Activated T-helper 2 cell treated with anti-CD3 and anti-CD28 coated beads, Interferon-gamma antibody, Interleukin-2, Interleukin-4, amounts not matched to agents 10 μg/mL and 5 μg/mL and 100 μg/mL, durations not matched to agents 14 hours and 24 hours and 36 hours (primary cell): ENCODE results near the gene ZNF17. TPM values are rescaled to one million over a fixed set of nuclear protein-coding genes. Genes with fewer than 3 reads are reported as not detected.

Source experiments
- DNase-seq: peaks from one replicate; pipeline ENCODE4 v3.0.0; 2021; ENCODE audit warnings: low spot score
- H3K27ac Mint-ChIP-seq: one replicate; pipeline ENCODE4 v1.8.0; 2021; ENCODE audit warnings: mixed read lengths
- H3K27me3 Mint-ChIP-seq: one replicate; pipeline ENCODE4 v1.8.0; 2021; ENCODE audit warnings: low read depth, mixed read lengths
- H3K36me3 Mint-ChIP-seq: one replicate; pipeline ENCODE4 v1.8.0; 2021; ENCODE audit warnings: low read depth, mixed read lengths
- H3K4me1 Mint-ChIP-seq: one replicate; pipeline ENCODE4 v1.8.0; 2021; ENCODE audit warnings: low read depth, mixed read lengths
- H3K4me3 Mint-ChIP-seq: one replicate; pipeline ENCODE4 v1.8.0; 2021; ENCODE audit warnings: low read depth, mild to moderate bottlenecking, moderate library complexity, mixed read lengths
- H3K9me3 Mint-ChIP-seq: one replicate; pipeline ENCODE4 v1.8.0; 2021; ENCODE audit warnings: mixed read lengths
- intact Hi-C: fragments of 100-400 bp; cut with micrococcal nuclease; formaldehyde crosslinking; loops from one replicate; pipeline ENCODE4 v1.15.1; 2023
- total RNA-seq: library from RNA; stranded (reverse); gene quantifications from 2 replicates; pipeline ENCODE4 v1.2.3, GENCODE V29; 2022

The ZNF17 gene
- total RNA-seq, 1 donor from 2014 or later = 7.7 TPM

DNA sequence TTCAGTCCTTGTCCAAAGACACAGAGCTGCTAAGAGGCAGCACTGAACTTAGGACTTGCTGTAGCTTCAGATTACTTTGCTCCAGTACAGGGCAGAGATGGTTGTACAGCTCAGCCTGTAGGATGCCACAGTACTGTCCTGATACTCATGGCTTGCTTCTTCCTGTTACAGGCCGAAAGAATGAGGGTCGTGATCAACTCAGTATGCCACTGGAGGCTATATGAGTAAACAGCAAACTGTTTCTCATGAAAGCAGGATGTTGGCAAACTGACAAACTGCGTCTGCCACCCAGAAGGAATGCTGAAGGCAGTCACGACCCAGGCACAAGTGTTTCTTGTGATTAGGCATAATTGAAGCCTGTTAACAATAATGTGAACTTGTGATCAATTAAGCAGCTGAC is 27.0 kb downstream of the ZNF17 start:
- no peak overlapping the region for H3K4me3 Mint-ChIP-seq
- no peak overlapping the region for H3K27ac Mint-ChIP-seq
- no peak for DNase-seq
- intact Hi-C loops = no loop called here
- H3K9me3 Mint-ChIP-seq = peaks cover 61% of the 10 kb centered on the region
- H3K4me1 Mint-ChIP-seq = peaks cover 16% of the 10 kb centered on the region
- no peaks in the 10 kb centered on the region for H3K27me3 Mint-ChIP-seq
- H3K36me3 Mint-ChIP-seq = peaks cover 74% of the 10 kb centered on the region

DNA sequence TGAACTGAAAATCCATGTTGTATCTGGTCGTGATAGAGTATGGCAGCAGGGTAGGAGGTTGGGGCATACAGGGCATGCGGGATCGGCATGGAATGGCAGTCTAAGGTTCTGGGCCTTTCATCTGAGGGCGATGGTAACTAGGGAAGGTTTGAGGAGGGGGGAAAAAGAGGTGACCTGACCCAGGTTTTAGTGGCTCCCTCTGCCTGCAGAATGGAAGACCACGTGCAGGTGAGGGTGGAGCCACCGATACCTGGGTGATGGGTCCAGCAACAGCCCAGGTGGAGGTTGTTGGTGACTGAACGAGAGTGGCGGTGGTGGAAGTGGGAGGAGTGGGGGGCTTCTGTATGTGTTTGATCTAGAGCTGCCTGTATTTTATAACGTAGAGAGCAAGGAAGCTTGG is 28.0 kb downstream of the ZNF17 start:
- Mint-ChIP-seq H3K4me3 (no peak overlapping the region), H3K36me3 (peaks cover 82% of the 10 kb centered on the region), H3K27me3 (no peaks in the 10 kb centered on the region), H3K27ac (no peak overlapping the region), H3K4me1 (peaks cover 16% of the 10 kb centered on the region), H3K9me3 (peaks cover 63% of the 10 kb centered on the region)
- intact Hi-C loops = no loop called here
- DNase-seq = no peak

DNA sequence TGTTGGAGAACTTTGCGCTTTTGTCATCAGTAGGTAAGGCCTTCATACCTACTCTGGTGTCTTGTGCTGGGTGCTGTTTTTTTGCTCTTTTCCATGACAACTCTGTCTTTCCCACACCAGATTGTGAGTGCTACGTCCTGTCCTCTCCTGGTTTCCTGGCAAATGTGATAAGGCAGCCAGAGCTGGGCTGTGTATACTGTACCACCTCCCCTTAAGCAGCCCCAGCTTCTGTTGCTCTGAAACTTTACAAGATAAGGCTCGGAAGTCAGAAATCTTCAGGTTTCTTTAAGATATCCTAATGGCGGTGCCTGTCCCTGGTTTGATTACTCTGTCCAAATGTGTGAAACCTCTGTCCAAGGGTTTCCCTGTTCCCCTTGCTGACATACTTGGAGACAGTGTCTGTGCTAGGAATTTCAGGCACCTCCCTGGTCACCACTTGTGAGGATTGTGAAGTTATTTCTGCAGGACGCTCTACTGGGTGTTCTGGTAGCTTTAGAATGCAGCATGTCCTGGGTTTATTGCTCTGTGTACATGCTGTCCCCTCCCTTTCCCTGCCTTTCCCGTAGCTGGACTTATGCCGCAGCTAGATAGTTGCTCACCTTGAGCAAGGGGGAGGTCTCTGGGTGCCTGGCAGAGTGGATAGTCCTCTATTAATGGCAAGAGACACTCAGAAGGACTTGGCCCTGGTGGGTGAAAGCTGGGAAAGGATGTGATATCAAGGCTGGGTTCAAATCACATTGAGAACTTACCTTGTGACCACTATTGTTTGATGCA is 31.2 kb downstream of the ZNF17 start:
- Mint-ChIP-seq H3K4me3 (no peak overlapping the region), H3K27me3 (no peaks in the 10 kb centered on the region), H3K27ac (no peak overlapping the region), H3K9me3 (peaks cover 72% of the 10 kb centered on the region), H3K36me3 (peaks cover 81% of the 10 kb centered on the region), H3K4me1 (no peaks in the 10 kb centered on the region)
- intact Hi-C loops = no loop called here
- DNase-seq = no peak

DNA sequence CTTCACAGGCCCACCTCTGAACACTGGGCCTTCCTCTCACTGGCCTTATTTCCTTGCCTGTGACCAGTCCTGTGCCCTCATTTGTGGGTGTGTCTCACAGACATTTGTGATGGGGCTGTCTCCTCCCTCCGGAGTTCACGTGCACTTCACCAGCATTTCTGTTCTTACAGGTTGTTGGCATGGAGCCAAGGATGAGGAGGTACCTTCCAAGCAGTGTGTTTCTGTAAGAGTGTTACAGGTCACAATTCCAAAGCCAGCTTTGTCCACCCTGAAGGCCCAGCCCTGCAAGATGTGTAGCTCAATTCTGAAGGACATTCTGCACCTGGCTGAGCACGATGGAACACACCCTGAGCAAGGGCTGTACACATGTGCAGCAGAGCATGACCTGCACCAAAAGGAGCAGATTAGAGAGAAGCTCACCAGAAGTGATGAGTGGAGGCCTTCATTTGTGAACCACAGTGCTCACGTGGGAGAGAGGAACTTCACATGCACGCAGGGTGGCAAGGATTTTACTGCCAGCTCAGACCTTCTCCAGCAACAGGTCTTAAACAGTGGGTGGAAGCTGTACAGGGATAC is 32.2 kb downstream of the ZNF17 start:
- Mint-ChIP-seq H3K27ac (no peak overlapping the region), H3K4me3 (no peak overlapping the region), H3K4me1 (no peaks in the 10 kb centered on the region), H3K9me3 (peaks cover 72% of the 10 kb centered on the region), H3K27me3 (no peaks in the 10 kb centered on the region), H3K36me3 (peaks cover 75% of the 10 kb centered on the region)
- intact Hi-C loops = no loop called here
- DNase-seq = no peak

DNA sequence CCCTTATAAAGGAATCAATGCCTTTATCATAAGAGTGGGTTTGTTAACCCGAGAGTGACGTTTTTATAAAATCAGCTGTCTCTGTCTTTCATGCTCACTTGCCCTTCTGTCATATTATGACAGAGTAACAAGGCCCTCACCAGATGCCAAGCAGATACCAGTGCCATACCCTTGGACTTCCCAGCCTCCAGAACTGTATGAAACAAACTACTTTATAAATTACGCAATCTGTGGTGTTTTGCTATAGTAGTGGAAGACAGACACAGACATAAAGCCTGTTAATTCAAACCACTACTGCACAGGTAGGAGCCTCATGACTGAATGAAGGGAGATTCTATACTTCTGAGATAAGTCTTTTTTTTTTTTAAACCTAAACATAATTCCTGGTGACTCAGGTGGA is 41.3 kb downstream of the ZNF17 start:
- H3K4me1 Mint-ChIP-seq = no peaks in the 10 kb centered on the region
- peaks cover 51% of the 10 kb centered on the region for H3K9me3 Mint-ChIP-seq
- H3K4me3 Mint-ChIP-seq = no peak overlapping the region
- H3K27me3 Mint-ChIP-seq = no peaks in the 10 kb centered on the region
- H3K36me3 Mint-ChIP-seq = peaks cover 6% of the 10 kb centered on the region
- intact Hi-C loops = no loop called here
- no peak overlapping the region for H3K27ac Mint-ChIP-seq
- DNase-seq = no peak

DNA sequence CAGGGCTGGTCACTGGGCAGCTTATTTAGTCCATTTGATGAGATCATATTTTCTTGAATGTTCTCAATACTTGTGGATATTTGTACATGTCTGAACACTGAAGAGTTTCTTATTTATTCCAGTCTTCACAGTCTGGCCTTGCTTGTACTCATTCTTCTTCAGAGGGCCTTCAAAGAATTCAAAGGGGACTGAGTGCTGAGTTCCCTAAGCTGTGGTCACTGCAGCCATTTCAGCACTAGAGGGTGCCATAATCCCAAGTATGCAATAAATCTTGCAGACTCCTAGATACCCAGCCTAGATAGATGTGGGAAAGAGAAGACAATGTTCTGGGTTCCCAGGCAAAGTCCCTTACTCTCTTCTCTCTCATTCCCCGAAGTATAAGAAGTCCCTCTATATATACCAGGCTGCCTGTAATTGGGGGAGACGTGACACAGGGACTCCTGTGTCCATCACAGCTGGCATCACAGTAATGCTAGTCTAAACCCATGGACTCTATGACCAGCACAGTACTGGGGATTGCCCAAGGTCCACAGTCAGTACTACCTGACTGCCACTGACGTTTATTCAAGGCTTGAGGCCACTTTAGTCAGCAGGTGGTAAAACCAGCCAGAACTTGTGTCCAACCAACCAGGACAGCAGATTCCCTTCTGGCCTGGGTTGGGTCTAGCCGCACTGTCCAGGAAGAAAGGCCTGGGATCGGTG is 54.9 kb downstream of the ZNF17 start:
- DNase-seq = no peak
- Mint-ChIP-seq H3K4me1 (no peaks in the 10 kb centered on the region), H3K4me3 (no peak overlapping the region), H3K27me3 (no peaks in the 10 kb centered on the region), H3K27ac (no peak overlapping the region), H3K36me3 (peaks cover 4% of the 10 kb centered on the region), H3K9me3 (peaks cover 66% of the 10 kb centered on the region)
- intact Hi-C loops = no loop called here

DNA sequence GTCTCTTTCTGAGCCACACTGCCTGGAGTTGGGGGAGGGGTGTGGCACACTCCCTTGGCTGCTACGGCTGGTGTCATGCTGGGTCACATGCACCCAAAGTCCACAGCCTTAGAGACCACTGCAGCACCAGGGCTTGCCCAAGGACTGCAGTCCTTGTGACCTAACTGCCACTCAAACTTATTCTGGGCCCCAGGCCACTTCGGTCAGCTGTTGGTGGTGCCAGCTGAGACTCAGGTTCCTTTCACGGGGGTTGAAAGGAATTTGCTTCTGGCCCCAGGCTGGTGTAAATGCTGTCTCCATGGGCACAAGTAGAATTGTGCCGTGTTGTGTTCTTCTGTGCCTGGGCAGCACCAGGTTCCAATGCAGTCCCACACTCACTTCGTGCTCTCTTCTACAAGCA is 55.5 kb downstream of the ZNF17 start:
- no peak for DNase-seq
- Mint-ChIP-seq H3K27ac (no peak overlapping the region), H3K4me3 (no peak overlapping the region), H3K9me3 (peaks cover 66% of the 10 kb centered on the region), H3K4me1 (no peaks in the 10 kb centered on the region), H3K36me3 (peaks cover 3% of the 10 kb centered on the region), H3K27me3 (no peaks in the 10 kb centered on the region)
- intact Hi-C loops = no loop called here

Other genes with a start within 250 kb of the ZNF17 start
- not detected in 2 replicates for gene DUXA, start 243.7 kb upstream of the ZNF17 start, total RNA-seq
- 16.5 and 18.0 TPM in 2 replicates for gene ZNF264, start 219.7 kb upstream of the ZNF17 start, total RNA-seq
- 0.16 TPM in 1 of 2 replicates, not detected in the other for gene AURKC, start 180.1 kb upstream of the ZNF17 start, total RNA-seq
- gene ZNF805, start 170.5 kb upstream of the ZNF17 start, total RNA-seq = 6.6 and 6.9 TPM in 2 replicates
- gene ZNF460, start 130.7 kb upstream of the ZNF17 start, total RNA-seq = 35.8 and 40.2 TPM in 2 replicates
- 4.6 and 5.1 TPM in 2 replicates for gene ZNF543, start 90.7 kb upstream of the ZNF17 start, total RNA-seq
- 5.2 and 6.5 TPM in 2 replicates for gene ZNF304, start 59.9 kb upstream of the ZNF17 start, total RNA-seq
- gene TRAPPC2B, start 47.6 kb upstream of the ZNF17 start, total RNA-seq = 3.8 and 4.1 TPM in 2 replicates
- 1.3 and 2.0 TPM in 2 replicates for gene ZNF547, start 47.6 kb upstream of the ZNF17 start, total RNA-seq
- gene ZNF548, start 21.3 kb upstream of the ZNF17 start, total RNA-seq = 10.5 and 12.5 TPM in 2 replicates
- gene ZNF749, start 24.2 kb downstream of the ZNF17 start, total RNA-seq = 21.0 and 21.5 TPM in 2 replicates
- 0.09 TPM in 1 of 2 replicates, not detected in the other for gene VN1R1, start 46.0 kb downstream of the ZNF17 start, total RNA-seq
- gene ZNF772, start 66.4 kb downstream of the ZNF17 start, total RNA-seq = 2.0 and 2.3 TPM in 2 replicates
- 4.8 and 5.1 TPM in 2 replicates for gene ZNF419, start 76.6 kb downstream of the ZNF17 start, total RNA-seq
- 4.5 and 6.0 TPM in 2 replicates for gene ZNF773, start 88.8 kb downstream of the ZNF17 start, total RNA-seq
- 3.5 and 4.1 TPM in 2 replicates for gene ZNF549, start 116.2 kb downstream of the ZNF17 start, total RNA-seq
- 6.9 and 7.7 TPM in 2 replicates for gene ZNF550, start 148.7 kb downstream of the ZNF17 start, total RNA-seq
- 2.9 and 3.5 TPM in 2 replicates for gene ZNF416, start 167.8 kb downstream of the ZNF17 start, total RNA-seq
- 2.4 and 2.8 TPM in 2 replicates for gene ZIK1, start 173.0 kb downstream of the ZNF17 start, total RNA-seq
- 4.1 and 5.2 TPM in 2 replicates for gene ZNF530, start 188.7 kb downstream of the ZNF17 start, total RNA-seq
- 7.9 and 8.5 TPM in 2 replicates for gene ZNF134, start 203.1 kb downstream of the ZNF17 start, total RNA-seq
- gene ZNF211, start 222.0 kb downstream of the ZNF17 start, total RNA-seq = 9.6 and 10.6 TPM in 2 replicates